HepG2 (cell line): Measurements from ENCODE around the gene CFAP221. TPM values are rescaled to one million over a fixed set of nuclear protein-coding genes. Genes with fewer than 3 reads are reported as not detected.

Experiments
- GATAD1 ChIP-seq: IDR thresholded peaks from 2 replicates; pipeline ENCODE4 v1.6.1; 2016; ENCODE audit warnings: missing genetic modification reagents, missing compliant biosample characterization
- PCBP2 ChIP-seq: fragments of 200-400 bp; formaldehyde crosslinking; optimal IDR thresholded peaks from 2 replicates; pipeline ENCODE3; 2018; ENCODE audit warnings: low read length, low read depth; ENCODE audit not compliant: poor library complexity, severe bottlenecking
- POLR2A ChIP-seq, 2 experiments: IDR thresholded peaks; 2 replicates each; pipeline ENCODE4 v1.6.1; 2011; ENCODE audit warnings: low read depth in 2 of 2, low read length in 2 of 2, mild to moderate bottlenecking in 1 of 2, moderate library complexity in 1 of 2; ENCODE audit not compliant: insufficient read depth in 1 of 2
- SYNCRIP ChIP-seq: fragments of 200-400 bp; formaldehyde crosslinking; IDR thresholded peaks from 2 replicates; pipeline ENCODE4 v1.6.1; 2018; ENCODE audit warnings: mild to moderate bottlenecking, low read depth, low read length; ENCODE audit not compliant: insufficient read depth
- ZNF496 ChIP-seq: sonication (generic); formaldehyde crosslinking; IDR thresholded peaks from 2 replicates; pipeline ENCODE4 v1.8.1; 2023; ENCODE audit warnings: mild to moderate bottlenecking, moderate library complexity, missing genetic modification reagents; ENCODE audit not compliant: insufficient replicate concordance
- polyA plus RNA-seq, 8 experiments: library from polyadenylated mRNA; depleted of rRNA in 3 of 8; stranded (reverse) in 7 of 8; unstranded in 1 of 8; fragments of >200 nt; fragmentation: Illumina TruSeq in 4 of 8; extraction: Trizol in 4 of 8; gene quantifications; 2 replicates each; pipeline versions ENCODE4 v1.2.1 to v1.2.3, GENCODE V29; 2011 to 2016; ENCODE audit warnings: low read depth in 4 of 8, missing spikeins in 1 of 8, mixed read lengths in 1 of 8; ENCODE audit not compliant: insufficient read depth in 1 of 8
- total RNA-seq, 5 experiments: library from RNA; depleted of rRNA; stranded (reverse); fragments of >200 nt; fragmentation: Illumina TruSeq; extraction: Trizol; gene quantifications; 2 replicates each; pipeline ENCODE4 v1.2.3, GENCODE V29; 2016; ENCODE audit warnings: low read depth in 1 of 5
- TF ChIP-seq, protein P1 (sequence below): sonication (generic); formaldehyde crosslinking; IDR thresholded peaks from 2 replicates; pipeline ENCODE4 v1.4.0; 2020; ENCODE audit warnings: mild to moderate bottlenecking, missing genetic modification reagents

Gene CFAP221
- total and polyA plus RNA-seq, 2 of the 13 experiments (the other 11 are each of a cell fraction or from before 2014, with no cell fraction given), result not detected

GRCh38 chr2:119548516-119549120 is 4.4 kb downstream of the CFAP221 start (continued):
- TF ChIP-seq, protein P1, sequence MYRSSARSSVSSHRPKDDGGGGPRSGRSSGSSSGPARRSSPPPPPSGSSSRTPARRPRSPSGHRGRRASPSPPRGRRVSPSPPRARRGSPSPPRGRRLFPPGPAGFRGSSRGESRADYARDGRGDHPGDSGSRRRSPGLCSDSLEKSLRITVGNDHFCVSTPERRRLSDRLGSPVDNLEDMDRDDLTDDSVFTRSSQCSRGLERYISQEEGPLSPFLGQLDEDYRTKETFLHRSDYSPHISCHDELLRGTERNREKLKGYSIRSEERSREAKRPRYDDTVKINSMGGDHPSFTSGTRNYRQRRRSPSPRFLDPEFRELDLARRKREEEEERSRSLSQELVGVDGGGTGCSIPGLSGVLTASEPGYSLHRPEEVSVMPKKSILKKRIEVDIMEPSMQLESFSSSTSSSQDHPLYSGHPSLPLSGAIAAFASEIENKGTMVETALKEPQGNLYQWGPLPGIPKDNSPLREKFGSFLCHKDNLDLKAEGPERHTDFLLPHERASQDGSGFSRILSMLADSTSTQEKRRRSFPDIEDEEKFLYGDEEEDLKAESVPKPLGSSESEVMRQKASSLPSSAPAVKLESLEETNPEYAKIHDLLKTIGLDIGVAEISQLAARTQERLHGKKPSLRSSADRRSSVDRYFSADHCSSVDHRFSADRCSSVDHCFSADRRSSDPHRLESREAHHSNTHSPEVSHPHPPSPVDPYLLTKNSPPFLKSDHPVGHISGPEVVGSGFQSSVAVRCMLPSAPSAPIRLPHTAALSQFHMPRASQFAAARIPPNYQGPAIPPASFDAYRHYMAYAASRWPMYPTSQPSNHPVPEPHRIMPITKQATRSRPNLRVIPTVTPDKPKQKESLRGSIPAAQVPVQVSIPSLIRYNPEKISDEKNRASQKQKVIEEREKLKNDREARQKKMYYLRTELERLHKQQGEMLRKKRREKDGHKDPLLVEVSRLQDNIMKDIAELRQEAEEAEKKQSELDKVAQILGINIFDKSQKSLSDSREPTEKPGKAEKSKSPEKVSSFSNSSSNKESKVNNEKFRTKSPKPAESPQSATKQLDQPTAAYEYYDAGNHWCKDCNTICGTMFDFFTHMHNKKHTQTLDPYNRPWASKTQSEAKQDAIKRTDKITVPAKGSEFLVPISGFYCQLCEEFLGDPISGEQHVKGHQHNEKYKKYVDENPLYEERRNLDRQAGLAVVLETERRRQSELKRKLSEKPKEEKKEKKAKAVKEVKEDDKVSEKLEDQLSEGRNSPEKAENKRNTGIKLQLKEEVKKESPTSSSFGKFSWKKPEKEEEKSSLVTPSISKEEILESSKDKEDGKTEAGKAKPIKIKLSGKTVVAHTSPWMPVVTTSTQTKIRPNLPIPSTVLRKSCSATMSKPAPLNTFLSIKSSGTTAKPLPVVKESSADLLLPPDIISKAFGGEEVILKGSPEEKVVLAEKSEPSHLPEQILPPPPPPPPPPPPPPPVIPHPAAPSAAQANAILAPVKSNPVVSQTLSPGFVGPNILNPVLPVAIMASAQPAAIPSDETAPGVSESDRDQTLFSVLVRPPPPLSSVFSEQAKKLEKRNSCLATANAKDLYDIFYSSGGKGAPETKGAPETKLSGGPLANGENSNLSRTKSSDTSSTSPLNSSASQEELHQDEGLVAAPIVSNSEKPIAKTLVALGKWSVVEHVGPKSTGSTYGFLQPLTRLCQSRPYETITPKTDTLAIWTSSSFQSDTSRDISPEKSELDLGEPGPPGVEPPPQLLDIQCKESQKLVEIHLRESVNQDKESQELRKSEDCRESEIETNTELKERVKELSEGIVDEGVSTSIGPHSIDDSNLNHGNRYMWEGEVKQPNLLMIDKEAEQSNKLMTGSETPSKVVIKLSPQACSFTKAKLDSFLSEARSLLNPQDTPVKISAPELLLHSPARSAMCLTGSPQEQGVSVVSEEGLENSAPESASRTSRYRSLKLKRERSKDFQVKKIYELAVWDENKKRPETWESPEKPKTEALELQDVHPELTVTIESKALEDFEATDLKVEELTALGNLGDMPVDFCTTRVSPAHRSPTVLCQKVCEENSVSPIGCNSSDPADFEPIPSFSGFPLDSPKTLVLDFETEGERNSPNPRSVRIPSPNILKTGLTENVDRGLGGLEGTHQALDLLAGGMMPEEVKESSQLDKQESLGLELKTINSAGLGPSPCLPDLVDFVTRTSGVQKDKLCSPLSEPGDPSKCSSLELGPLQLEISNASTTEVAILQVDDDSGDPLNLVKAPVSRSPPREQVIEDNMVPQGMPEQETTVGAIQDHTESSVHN (CRISPR knock-in tag), result no peak
- TF ChIP-seq SYNCRIP (no peak), ZNF496 (CRISPR knock-in tag) (no peak), GATAD1 (CRISPR knock-in tag) (no peak), PCBP2 (no peak), POLR2A (IDR thresholded peaks at IDR 0.05; ENCODE audit: insufficient read depth in 1 of 2, low read depth in 2 of 2, low read length in 2 of 2) (no peak)
